Vagina (tissue), 2 donors: ENCODE measurements around the gene AK1.

Experiments used
- CTCF ChIP-seq, 3 experiments: fragments of 450-650 bp in 2 of 3; fragments of 200-600 bp in 1 of 3; sonication (generic) in 1 of 3; IDR thresholded peaks; one replicate each; pipeline ENCODE4 v1.5.1; 2017 to 2019; ENCODE audit warnings: antibody characterized with exemption in 3 of 3, mild to moderate bottlenecking in 2 of 3, moderate library complexity in 2 of 3
- POLR2A ChIP-seq, 2 donors: fragments of 450-650 bp; IDR thresholded peaks; one replicate each; pipeline ENCODE4 v1.6.1; 2017; ENCODE audit warnings: antibody characterized with exemption in 2 of 2, mild to moderate bottlenecking in 2 of 2, moderate library complexity in 2 of 2

GRCh38 chr9:127838375-127839078, 38.9 kb downstream of the AK1 start:
- TF ChIP-seq POLR2A (IDR thresholded peaks at IDR 0.05) (no peak), CTCF (IDR thresholded peaks at IDR 0.05) (no peak)
